GM12891 (cell line): ENCODE measurements around the gene PGAM5.

Experiments
- PAX5 ChIP-seq: IDR thresholded peaks from 2 replicates; pipeline ENCODE4 v1.6.1; 2011; ENCODE audit warnings: low read length, moderate library complexity, mild to moderate bottlenecking; ENCODE audit not compliant: insufficient read depth, severe bottlenecking
- POLR2A ChIP-seq: IDR thresholded peaks from 2 replicates; pipeline ENCODE4 v1.6.1; 2011; ENCODE audit warnings: low read depth, low read length, control low read depth
- POLR2AphosphoS5 ChIP-seq: IDR thresholded peaks from 2 replicates; pipeline ENCODE4 v1.6.1; 2011; ENCODE audit warnings: low read depth, low read length, control low read depth
- POU2F2 ChIP-seq: IDR thresholded peaks from 2 replicates; pipeline ENCODE4 v1.6.1; 2011; ENCODE audit warnings: low read depth, mild to moderate bottlenecking, control low read depth, low read length, moderate library complexity
- SPI1 ChIP-seq: IDR thresholded peaks from 2 replicates; pipeline ENCODE4 v1.6.1; 2011; ENCODE audit warnings: low read depth, low read length, control low read depth
- TAF1 ChIP-seq: IDR thresholded peaks from 2 replicates; pipeline ENCODE4 v1.6.1; 2011; ENCODE audit warnings: low read depth, low read length, control low read depth

DNA sequence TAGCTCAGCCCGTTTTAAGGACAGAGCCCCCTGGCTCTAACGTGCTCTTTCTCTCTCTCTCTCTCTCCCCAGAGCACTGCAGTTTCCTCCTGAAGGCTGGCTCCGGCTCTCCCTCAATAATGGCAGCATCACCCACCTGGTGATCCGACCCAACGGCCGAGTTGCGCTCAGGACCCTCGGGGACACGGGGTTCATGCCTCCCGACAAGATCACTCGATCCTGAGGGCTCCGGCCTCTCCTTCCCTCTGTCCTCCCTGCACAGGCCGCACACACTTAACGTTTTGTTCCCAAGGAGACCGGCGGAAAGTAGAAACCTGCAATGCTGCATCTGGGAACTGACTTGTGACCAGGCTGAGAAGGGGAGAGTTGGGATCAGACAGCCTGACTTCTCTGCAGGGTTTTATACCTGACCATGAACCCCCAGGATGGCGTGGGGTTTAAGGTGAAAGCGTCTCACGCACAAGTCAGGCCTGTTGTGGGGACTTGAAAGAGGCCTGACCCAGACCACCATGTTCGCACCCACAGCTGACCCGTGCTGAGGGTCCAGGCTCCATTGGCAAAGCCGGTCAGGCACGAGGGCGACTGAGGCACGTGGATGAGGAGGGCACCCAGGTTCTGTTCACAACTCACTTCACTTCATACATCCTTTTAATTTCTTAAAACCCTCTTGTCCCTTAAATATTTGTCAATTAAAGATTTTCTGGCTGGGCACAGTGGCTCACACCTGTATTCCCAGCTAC, 10.1 kb downstream of the PGAM5 start:
- no peak for TF ChIP-seq POLR2A
- no peak for TF ChIP-seq POLR2AphosphoS5
- TF ChIP-seq TAF1, result no peak
- TF ChIP-seq POU2F2, result no peak
- TF ChIP-seq SPI1, result no peak
- TF ChIP-seq PAX5, result no peak
